Immature natural killer cell (primary cell): Measurements from ENCODE around the gene UPK1B. TPM values are rescaled to one million over a fixed set of nuclear protein-coding genes. Genes with fewer than 3 reads are reported as not detected.

Source experiments
- DNase-seq, 3 donors: peaks; one replicate each; pipeline ENCODE4 v3.0.0; 2022; ENCODE audit warnings: mixed read lengths in 1 of 3
- H3K27ac Mint-ChIP-seq, 6 donors: one replicate each; pipeline ENCODE4 v1.8.0; 2020; ENCODE audit warnings: mixed read lengths in 6 of 6, mild to moderate bottlenecking in 5 of 6, inconsistent platforms in 4 of 6, moderate library complexity in 3 of 6
- H3K27me3 Mint-ChIP-seq, 3 donors: one replicate each; pipeline ENCODE4 v1.8.0; 2020 to 2021; ENCODE audit warnings: low read depth in 3 of 3, mild to moderate bottlenecking in 3 of 3, mixed read lengths in 3 of 3, moderate library complexity in 3 of 3, inconsistent platforms in 1 of 3
- H3K36me3 Mint-ChIP-seq, 3 donors: one replicate each; pipeline ENCODE4 v1.8.0; 2020; ENCODE audit warnings: mixed read lengths in 3 of 3, inconsistent platforms in 2 of 3, mild to moderate bottlenecking in 2 of 3
- H3K4me1 Mint-ChIP-seq, 2 donors: one replicate each; pipeline ENCODE4 v1.8.0; 2020; ENCODE audit warnings: inconsistent platforms in 2 of 2, mild to moderate bottlenecking in 2 of 2, mixed read lengths in 2 of 2, moderate library complexity in 1 of 2
- H3K4me3 Mint-ChIP-seq, 5 donors: one replicate each; pipeline ENCODE4 v1.8.0; 2020; ENCODE audit warnings: mild to moderate bottlenecking in 5 of 5, mixed read lengths in 5 of 5, inconsistent platforms in 3 of 5, moderate library complexity in 3 of 5
- H3K9me3 Mint-ChIP-seq, 6 donors: one replicate each; pipeline ENCODE4 v1.8.0; 2020; ENCODE audit warnings: mild to moderate bottlenecking in 6 of 6, mixed read lengths in 6 of 6, inconsistent platforms in 4 of 6, moderate library complexity in 3 of 6
- polyA plus RNA-seq, 3 donors: library from polyadenylated mRNA; unstranded; fragments of 300-500 nt; fragmentation: Illumina TruSeq; gene quantifications; one replicate each; pipeline ENCODE4 v1.2.3, GENCODE V29; 2021

The UPK1B gene
- polyA plus RNA-seq, 3 donors from 2014 or later: not detected

DNA sequence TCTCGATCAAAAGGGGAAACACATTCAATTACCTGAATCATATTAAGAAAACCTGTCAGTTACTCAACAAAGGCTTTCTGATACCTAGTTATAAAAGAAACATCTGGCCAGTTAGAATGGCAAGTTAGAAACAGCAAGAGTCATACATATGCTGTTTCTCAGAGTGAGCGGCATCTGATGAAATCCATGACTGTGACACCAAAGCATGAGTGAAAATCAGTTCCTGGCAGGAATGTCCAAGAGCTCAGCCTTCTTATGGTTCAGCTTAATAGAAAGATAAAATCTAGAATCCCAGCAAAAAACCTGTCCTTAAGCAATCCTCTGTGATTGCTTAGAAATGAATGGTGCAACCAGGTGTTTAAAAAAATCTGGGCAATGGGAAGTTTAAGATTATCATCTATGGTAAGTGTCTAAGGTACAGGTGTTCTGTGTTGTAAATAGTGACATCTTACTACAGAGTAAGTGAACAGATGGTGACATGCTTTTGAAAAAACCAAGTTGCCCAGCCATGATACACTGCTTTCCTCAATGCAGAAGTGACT is 48.5 kb downstream of the UPK1B start:
- Mint-ChIP-seq H3K4me3 (no peak overlapping the region), H3K36me3 (peaks cover 20 to 60% (median 45%) of the 10 kb centered on the region in 3 donors), H3K9me3 (no peaks in the 10 kb centered on the region), H3K4me1 (peaks cover 41 to 56% of the 10 kb centered on the region in 2 donors), H3K27ac (peak overlapping the region in 3 of 6 donors; percentile 27 to 84 (median 72)), H3K27me3 (peaks cover 0 to 3% (median 0%) of the 10 kb centered on the region in 3 donors)
- DNase-seq: no peak

DNA sequence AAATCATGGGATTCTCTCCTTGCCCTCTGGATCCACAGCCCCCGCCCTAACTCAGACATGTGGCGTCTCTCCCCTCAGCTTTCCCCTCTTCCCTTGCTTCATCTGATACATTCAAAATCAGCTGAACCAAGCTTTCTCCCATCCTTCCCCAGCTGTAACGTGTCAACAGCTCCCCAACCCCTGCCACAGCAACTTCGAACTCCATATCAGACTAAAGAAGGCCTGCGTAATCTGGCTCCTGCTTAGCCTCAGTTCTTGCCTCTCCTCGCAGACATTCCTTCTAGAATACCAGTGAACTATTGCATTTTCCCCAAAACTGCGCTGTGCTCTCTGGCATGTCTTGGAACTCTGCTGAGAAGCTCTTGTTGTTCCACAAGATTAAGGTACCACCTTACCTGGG is 49.0 kb downstream of the UPK1B start:
- Mint-ChIP-seq H3K4me3 (no peak overlapping the region), H3K9me3 (no peaks in the 10 kb centered on the region), H3K36me3 (peaks cover 20 to 56% (median 41%) of the 10 kb centered on the region in 3 donors), H3K27me3 (peaks cover 0 to 3% (median 0%) of the 10 kb centered on the region in 3 donors), H3K27ac (peak overlapping the region in 3 of 6 donors; percentile 27 to 84 (median 35)), H3K4me1 (peaks cover 43 to 62% of the 10 kb centered on the region in 2 donors)
- no peak for DNase-seq

DNA sequence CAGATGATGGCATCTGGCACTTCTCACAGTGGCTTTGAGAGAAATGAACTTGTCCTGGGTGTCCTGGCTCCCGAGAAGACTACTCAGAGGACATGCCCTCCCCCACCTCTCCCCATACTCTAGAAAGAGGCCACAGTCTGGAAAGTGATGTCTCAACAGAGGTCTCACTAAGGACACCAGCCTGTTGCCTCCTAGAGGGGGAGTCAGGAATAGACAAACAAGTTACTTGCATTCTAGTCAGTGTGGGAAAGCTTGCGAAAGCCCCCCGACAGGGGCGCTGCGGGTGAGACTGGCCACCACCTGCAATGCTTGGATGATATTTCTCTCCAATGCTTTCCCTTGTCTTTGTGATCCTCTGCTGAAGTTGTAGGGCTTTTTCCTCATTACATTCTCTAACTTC is 50.1 kb downstream of the UPK1B start:
- Mint-ChIP-seq H3K27me3 (peaks cover 0 to 3% (median 0%) of the 10 kb centered on the region in 3 donors), H3K4me3 (no peak overlapping the region), H3K36me3 (peaks cover 20 to 57% (median 48%) of the 10 kb centered on the region in 3 donors), H3K4me1 (peaks cover 41 to 68% of the 10 kb centered on the region in 2 donors), H3K27ac (no peak overlapping the region), H3K9me3 (no peaks in the 10 kb centered on the region)
- no peak for DNase-seq

DNA sequence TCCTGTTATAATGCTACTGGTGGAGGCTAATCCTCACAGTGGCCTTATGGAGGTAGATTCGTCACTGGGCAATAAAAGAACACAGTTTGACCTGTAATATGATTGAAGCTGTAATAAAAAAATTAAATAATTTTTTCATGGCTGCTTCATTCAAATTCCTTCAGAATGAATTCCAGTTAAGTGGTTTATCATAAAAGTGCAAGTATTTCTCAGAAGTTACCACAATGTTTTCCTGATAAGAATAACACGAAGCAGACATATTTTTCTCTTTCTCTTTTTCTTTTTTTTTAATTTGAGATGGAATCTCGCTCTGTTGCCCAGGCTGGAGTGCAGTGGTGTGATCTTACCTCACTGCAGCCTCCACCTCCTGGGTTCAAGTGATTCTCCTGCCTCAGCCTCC is 51.7 kb downstream of the UPK1B start:
- DNase-seq: no peak
- H3K4me1 Mint-ChIP-seq: peaks cover 33 to 62% of the 10 kb centered on the region in 2 donors
- H3K27ac Mint-ChIP-seq: peak overlapping the region in 1 of 6 donors; percentile 1
- no peak overlapping the region for H3K4me3 Mint-ChIP-seq
- H3K36me3 Mint-ChIP-seq: peaks cover 30 to 61% (median 52%) of the 10 kb centered on the region in 3 donors
- H3K9me3 Mint-ChIP-seq: no peaks in the 10 kb centered on the region
- peaks cover 0 to 3% (median 0%) of the 10 kb centered on the region in 3 donors for H3K27me3 Mint-ChIP-seq

DNA sequence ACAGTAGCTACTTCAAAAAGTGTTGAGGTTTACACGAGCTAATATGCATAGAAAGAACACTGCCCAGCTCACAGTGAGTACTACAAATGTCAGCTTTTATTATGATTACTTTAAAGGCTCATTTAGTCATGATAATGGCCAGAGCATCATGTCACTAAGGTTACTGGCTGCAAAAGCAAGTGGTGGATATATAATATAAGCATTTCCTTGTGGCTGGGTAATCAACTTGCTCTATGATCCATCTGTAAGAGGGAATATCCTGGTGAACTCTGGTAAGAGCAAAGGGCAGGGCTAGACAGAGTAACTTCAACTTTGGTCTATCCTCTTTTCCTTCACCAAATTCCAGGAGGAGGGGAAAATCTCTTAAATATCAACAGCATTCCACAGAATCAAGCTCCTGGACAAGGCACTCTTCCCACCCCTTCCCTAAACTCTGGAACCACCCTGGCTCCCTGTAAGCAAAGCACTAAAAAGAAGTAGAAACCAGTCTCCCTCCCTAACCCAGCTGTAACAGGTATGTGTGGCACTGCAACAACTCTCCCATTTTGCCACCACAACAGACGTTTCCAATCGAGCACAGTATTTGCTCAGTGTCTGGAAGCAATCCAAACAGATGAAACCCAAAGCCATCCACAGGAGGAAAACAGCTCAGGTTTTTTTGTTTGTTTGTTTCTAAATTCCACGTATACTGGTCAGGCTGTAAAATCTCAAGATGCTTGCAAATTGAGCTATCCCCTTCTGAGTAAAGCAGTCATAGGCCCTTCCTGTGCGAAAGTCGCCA is 53.9 kb downstream of the UPK1B start:
- DNase-seq: no peak
- Mint-ChIP-seq H3K36me3 (peaks cover 26 to 61% (median 42%) of the 10 kb centered on the region in 3 donors), H3K4me3 (no peak overlapping the region), H3K4me1 (peaks cover 38 to 67% of the 10 kb centered on the region in 2 donors), H3K9me3 (no peaks in the 10 kb centered on the region), H3K27ac (peak overlapping the region in 3 of 6 donors; percentile 2 to 72 (median 18)), H3K27me3 (no peaks in the 10 kb centered on the region)

DNA sequence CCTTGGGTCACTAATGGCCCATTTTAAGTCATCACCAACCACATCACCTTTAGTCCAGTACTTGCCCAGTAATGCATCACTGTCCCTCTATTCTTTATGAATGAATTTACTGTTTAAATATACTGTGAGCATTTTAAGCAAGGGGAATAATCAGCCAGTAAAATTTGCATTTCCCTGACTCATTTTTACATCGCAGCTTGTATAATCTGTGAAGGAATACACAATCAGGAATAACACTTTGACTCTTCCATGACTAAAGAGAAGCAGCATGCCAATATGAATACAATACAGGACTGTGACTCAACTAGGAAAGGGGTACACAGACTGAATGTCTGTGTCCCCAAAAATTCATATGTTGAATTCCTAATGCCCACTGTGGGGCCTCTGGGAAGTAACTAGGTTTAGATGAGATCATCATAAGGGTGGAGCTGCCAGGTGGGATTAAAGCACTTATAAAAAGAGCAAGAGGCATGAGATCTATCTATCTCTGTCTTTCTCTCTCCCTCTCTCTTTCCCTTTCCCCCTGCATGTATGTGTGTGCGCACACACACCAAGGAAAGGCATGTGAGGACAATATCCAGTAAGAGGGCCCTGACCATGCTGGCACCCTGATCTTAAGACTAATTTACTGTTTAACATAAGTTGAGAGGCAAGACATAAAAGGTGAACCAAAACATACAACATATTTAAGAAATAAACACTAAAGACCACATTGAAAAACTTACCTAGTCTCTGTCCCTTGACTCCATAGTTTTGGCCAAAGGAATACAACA is 55.2 kb downstream of the UPK1B start:
- H3K4me3 Mint-ChIP-seq: no peak overlapping the region
- peak overlapping the region in 3 of 6 donors; percentile 2 to 76 (median 53) for H3K27ac Mint-ChIP-seq
- H3K9me3 Mint-ChIP-seq: no peaks in the 10 kb centered on the region
- H3K4me1 Mint-ChIP-seq: peaks cover 48 to 69% of the 10 kb centered on the region in 2 donors
- DNase-seq: no peak
- no peaks in the 10 kb centered on the region for H3K27me3 Mint-ChIP-seq
- peaks cover 26 to 57% (median 33%) of the 10 kb centered on the region in 3 donors for H3K36me3 Mint-ChIP-seq

DNA sequence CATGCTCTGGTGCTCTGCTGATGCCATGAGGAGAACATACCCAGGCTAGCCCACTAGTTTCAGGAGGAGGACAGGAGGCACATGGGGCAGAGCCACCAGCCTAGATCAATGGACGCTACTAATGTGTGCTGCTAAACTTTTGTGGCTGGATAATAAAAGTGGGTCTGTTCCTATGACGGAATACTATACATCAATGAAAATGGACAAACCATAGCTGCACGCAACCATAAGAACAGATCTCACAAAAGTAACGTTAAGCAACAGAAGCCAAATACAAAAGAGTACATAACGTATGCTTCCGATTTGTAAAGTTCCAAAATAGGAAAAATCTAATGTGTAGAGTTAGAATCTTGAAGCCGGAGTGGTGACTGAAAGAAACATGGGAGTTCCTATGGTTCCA is 55.8 kb downstream of the UPK1B start:
- DNase-seq: no peak
- Mint-ChIP-seq H3K4me1 (peaks cover 49 to 72% of the 10 kb centered on the region in 2 donors), H3K36me3 (peaks cover 22 to 52% (median 33%) of the 10 kb centered on the region in 3 donors), H3K9me3 (no peaks in the 10 kb centered on the region), H3K27me3 (no peaks in the 10 kb centered on the region), H3K4me3 (no peak overlapping the region), H3K27ac (no peak overlapping the region)

DNA sequence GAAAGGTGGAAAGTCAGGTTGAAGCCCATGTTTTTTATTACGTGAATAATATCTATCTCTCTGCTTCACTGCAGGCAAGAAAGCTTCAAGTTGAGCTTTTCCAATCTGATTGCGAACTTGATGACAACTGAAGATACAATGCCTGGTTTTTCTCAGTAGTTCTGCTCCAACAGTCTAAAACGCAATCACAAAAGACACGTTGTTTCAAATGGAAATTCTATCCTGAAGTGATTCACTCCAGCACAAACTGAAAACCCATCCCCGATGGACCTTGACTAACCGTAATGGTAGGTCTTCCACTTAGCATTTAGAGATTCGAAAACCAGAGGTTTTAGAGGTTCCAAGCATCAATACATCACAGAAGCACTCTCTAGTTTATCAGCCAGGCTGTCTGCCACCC is 56.7 kb downstream of the UPK1B start:
- peaks cover 57 to 77% of the 10 kb centered on the region in 2 donors for H3K4me1 Mint-ChIP-seq
- H3K4me3 Mint-ChIP-seq: no peak overlapping the region
- no peaks in the 10 kb centered on the region for H3K27me3 Mint-ChIP-seq
- no peak for DNase-seq
- H3K36me3 Mint-ChIP-seq: peaks cover 29 to 59% (median 33%) of the 10 kb centered on the region in 3 donors
- H3K27ac Mint-ChIP-seq: peak overlapping the region in 4 of 6 donors; percentile 5 to 76 (median 24)
- H3K9me3 Mint-ChIP-seq: no peaks in the 10 kb centered on the region

DNA sequence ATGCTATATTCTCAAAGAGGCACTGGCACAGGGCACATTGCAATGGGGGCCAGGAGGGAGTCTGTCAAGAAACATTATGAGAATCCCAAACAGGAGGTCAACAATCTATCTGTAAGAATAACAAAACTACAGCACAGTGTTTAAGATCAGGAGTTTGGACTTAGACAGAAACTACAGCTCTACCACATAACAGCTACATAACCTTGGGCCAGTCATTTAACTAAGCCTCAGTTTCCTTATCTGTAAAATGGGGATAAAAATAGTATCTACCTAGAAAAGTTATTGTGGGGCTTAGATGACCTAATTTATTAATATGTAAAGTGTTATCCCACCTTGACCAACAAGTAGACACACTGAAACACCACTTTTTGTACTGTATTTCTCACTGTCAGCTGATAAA is 57.3 kb downstream of the UPK1B start:
- no peak for DNase-seq
- Mint-ChIP-seq H3K27ac (peak overlapping the region in 4 of 6 donors; percentile 2 to 76 (median 34)), H3K36me3 (peaks cover 32 to 65% (median 33%) of the 10 kb centered on the region in 3 donors), H3K4me3 (no peak overlapping the region), H3K9me3 (no peaks in the 10 kb centered on the region), H3K27me3 (no peaks in the 10 kb centered on the region), H3K4me1 (peaks cover 64 to 81% of the 10 kb centered on the region in 2 donors)

DNA sequence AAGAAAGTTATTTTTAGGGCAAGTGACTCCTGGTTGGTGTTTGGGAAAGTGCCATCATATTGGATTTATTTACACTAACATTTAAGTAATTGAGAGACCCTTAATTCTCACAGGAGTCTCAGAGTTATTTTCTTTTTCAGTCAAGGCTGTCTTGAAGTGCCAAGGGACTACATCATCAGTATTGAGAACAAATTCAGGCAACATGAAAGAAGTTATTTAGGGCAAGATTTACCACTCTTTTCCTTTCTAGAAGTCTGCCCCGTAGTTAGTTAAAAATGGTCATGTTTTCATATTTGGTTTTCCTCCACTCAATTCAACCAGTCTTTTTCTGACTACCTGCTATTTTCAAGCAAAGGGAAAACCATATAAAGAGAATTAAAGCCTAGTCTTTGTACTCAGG is 61.2 kb downstream of the UPK1B start:
- H3K36me3 Mint-ChIP-seq: peaks cover 9 to 42% (median 21%) of the 10 kb centered on the region in 3 donors
- no peaks in the 10 kb centered on the region for H3K9me3 Mint-ChIP-seq
- H3K27me3 Mint-ChIP-seq: peaks cover 0 to 4% (median 0%) of the 10 kb centered on the region in 3 donors
- H3K4me1 Mint-ChIP-seq: peaks cover 80 to 84% of the 10 kb centered on the region in 2 donors
- DNase-seq: no peak
- H3K27ac Mint-ChIP-seq: peak overlapping the region; percentile 44 to 94 (median 72)
- H3K4me3 Mint-ChIP-seq: peak overlapping the region in 3 of 5 donors; percentile 38 to 85 (median 78)

DNA sequence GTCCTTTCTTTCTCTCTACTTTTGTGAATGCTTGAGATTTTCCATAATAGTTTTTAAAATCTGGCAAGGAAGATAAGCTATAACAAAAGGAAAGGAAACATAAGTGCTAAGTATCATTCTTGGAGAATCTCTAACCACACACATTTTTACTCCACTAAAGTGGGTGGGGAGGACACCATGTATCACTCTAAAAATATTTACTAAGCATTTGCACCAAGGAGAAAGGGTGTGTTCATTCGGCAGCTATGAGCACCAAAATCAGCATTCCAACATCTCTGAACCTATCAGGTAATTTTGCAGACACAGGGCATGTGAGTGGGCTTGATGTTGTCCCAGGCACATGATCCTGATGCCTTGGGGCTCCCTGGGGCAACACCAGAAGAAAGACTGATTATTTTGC is 61.8 kb downstream of the UPK1B start:
- Mint-ChIP-seq H3K9me3 (peaks cover 0 to 2% (median 0%) of the 10 kb centered on the region in 6 donors), H3K36me3 (peaks cover 3 to 37% (median 15%) of the 10 kb centered on the region in 3 donors), H3K27me3 (peaks cover 0 to 7% (median 0%) of the 10 kb centered on the region in 3 donors), H3K27ac (peak overlapping the region; percentile 60 to 94 (median 85)), H3K4me3 (peak overlapping the region in 4 of 5 donors; percentile 38 to 85 (median 82)), H3K4me1 (peaks cover 85 to 88% of the 10 kb centered on the region in 2 donors)
- no peak for DNase-seq

DNA sequence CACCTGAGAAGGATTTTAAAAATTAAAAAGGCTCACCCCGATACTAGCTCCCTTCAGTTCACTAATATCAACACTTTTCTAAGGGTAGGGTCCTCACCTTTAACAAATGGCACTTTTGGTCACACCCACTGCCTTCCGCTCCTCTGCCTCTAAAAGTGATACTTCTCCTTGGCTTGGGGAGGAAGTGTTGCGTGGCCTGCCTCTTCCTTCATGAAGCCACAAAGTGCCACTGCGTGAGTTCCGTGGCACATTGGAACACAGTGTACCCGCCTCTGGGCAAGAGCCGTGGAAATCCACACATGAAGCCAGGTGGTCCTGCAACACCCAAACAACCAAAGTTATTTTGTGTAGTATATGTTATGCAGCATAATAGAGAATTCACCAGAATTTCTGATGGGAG is 63.4 kb downstream of the UPK1B start:
- Mint-ChIP-seq H3K9me3 (peaks cover 0 to 2% (median 0%) of the 10 kb centered on the region in 6 donors), H3K4me3 (peak overlapping the region; percentile 77 to 85 (median 81)), H3K27me3 (peaks cover 0 to 10% (median 0%) of the 10 kb centered on the region in 3 donors), H3K4me1 (peaks cover 80 to 84% of the 10 kb centered on the region in 2 donors), H3K27ac (peak overlapping the region; percentile 69 to 94 (median 89)), H3K36me3 (peaks cover 0 to 26% (median 14%) of the 10 kb centered on the region in 3 donors)
- DNase-seq: peak; percentile 39 to 51 (median 45)

DNA sequence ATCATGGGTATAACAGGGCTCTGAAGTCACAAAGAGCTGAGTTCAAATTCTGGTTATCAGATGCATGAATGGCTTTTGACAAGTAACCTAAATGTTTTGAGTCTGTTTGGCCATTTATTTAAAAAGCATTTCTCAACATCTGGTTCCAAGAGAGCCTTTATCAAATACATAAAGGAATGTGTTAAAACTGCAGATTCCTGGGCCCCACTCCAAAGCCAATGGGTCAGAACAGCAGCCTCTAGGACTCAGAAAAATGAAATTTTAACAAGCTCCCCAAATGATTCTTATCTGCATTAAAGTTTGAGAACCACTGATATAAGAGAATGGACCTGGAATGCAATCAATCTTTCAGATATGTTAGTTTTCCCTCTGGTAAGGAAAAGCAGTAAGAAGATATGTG is 63.9 kb downstream of the UPK1B start:
- Mint-ChIP-seq H3K4me3 (peak overlapping the region; percentile 77 to 85 (median 81)), H3K4me1 (peaks cover 75 to 79% of the 10 kb centered on the region in 2 donors), H3K27me3 (peaks cover 0 to 10% (median 0%) of the 10 kb centered on the region in 3 donors), H3K9me3 (peaks cover 0 to 2% (median 0%) of the 10 kb centered on the region in 6 donors), H3K27ac (peak overlapping the region; percentile 69 to 94 (median 89)), H3K36me3 (peaks cover 0 to 22% (median 14%) of the 10 kb centered on the region in 3 donors)
- DNase-seq: no peak
